ENCODE data around the gene N4BP2.

- TF ChIP-seq ZNF532 (CRISPR knock-in tag; IDR thresholded peaks at IDR 0.05; ENCODE audit: borderline replicate concordance) = peak; percentile 48; the same call in 1 of the 2 replicates
- no peak for TF ChIP-seq PRDM15 (CRISPR knock-in tag; IDR thresholded peaks at IDR 0.05)
- no peak for TF ChIP-seq CTCF (IDR thresholded peaks at IDR 0.05)
- no peak for TF ChIP-seq ETV6 (CRISPR knock-in tag; IDR thresholded peaks at IDR 0.05)
- no peak for TF ChIP-seq ELF4 (CRISPR knock-in tag; IDR thresholded peaks at IDR 0.05; ENCODE audit: low read depth)
- TF ChIP-seq CREB1 (CRISPR knock-in tag; IDR thresholded peaks at IDR 0.05) = no peak
- no peak for TF ChIP-seq NR3C1 (CRISPR knock-in tag; conservative IDR thresholded peaks at IDR 0.05; ENCODE audit: low read depth)
- TF ChIP-seq ZBTB43 (CRISPR knock-in tag; IDR thresholded peaks at IDR 0.05) = no peak
- TF ChIP-seq USF2 (CRISPR knock-in tag; IDR thresholded peaks at IDR 0.05) = no peak
These were observed 989 bp downstream of the N4BP2 start for GRCh38 chr4:40057586-40058091.

Data from WTC11 (cell line).